ENCODE measurements around the gene TSPAN11.
"Not testable (repeated sequence)": the region's sequence is repeated elsewhere in the genome, so short reads cannot be mapped to it uniquely, and the experiment has no call there.

The TSPAN11 gene

DNA sequence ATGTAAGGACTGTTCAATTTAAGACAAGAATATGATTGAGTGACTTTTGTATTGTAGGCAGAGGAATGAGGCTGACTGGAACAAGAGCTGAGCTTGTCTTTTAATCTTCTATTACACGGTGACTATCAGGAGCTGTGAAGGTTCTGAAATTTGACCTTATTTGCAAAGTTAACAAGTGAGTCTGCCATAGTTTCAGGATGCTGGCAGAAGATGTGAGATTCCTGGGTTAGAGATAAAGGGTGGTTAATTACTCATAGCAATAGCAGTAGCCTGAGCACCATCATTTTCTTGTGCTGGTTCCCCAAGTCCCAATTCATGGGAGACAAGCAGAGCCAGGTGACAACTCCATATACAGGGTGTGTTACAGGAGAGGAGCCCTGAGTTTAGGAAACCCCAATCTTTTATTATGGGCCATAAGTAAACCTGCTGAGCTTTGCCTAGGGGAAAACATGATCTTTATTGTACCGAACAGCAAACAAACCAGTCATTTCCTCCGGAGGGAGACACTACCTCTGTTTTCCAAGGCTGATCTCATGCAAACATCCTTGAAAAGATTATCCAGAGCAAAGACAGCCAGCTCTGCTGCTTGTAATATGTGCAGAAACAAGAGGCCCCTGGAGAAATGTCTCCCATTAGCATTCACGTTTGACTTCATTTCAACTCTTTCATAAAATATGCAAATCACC, 95.4 kb downstream of the TSPAN11 start:
- no peak for DNase-seq

DNA sequence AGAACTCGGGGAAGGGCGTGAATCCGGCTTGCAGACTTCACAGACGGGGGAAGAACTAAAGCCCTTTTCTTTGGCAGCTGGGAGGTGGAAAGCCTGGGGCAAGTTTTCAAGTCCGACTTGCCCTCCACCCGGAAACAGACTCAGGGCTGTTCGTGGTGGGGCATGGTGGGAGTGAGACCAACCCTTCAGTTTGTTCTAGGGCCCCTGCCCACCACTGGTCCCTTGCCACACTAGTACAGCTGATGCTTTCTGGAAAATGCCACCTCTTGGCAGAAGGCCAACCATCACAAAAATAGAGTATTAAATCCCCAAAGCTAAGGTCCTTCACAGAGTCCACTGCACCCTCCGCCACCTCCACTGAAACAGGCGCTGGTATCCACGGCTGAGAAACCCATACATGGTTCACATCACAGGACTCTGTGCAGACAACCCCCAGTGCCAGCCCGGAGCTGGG, 96.8 kb downstream of the TSPAN11 start:
- no peak for DNase-seq

DNA sequence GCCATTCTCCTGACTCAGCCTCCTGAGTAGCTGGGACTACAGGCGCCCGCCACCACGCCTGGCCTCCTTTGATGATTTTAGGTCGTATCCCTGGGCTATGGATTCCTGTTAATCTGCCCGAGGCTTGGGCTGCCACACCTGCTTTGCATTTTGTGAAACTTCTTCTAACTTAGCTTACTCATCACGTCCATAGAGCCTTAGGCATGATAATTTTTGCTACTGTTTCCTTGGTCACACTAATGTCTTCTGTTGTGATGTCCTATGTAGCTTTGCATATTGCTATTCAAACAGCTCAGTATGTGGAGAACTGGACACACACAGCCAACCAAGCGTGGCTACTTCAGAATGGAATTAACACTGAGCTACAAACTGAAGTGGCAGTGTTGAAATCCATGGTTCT, 99.7 kb downstream of the TSPAN11 start:
- no peak for DNase-seq

DNA sequence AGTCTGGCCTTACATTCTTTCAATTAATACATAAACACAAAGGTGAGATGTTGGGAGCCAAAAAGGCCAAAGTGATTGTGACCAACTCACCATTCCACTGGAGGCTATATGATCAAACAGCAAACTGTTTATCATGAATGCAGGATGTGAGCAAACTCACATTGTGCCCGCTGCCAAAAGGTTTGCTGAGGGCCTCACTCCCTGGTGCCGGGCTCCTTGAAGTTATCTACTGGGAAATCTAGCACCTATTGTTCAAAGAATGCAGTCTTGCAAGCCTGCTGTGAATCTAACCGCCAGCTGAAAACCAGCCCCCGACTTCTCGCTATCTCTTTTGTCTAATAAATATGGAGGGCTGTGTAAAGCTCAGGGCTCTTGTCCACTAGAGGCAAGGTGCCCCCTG, 100.5 kb downstream of the TSPAN11 start:
- not testable (repeated sequence) for DNase-seq

DNA sequence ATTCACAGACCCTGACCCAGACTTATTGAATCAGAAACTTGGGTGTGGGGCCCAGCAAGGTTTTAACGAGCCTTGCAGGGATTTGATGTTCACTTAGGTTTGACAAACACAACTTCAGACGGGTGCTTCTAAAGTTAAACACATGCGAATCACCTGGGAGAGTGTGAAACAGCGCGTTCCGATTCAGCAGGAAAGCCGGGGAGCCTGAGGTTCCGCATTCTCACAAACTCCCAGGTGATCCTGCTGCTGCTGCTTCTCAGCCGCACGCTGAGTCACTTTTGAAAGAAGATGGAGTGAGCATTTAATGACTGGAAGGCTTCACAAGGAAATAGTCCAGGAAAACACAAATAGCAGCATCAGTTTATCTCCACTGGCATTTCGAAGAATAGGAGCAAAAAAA, 102.9 kb downstream of the TSPAN11 start:
- no peak for DNase-seq

DNA sequence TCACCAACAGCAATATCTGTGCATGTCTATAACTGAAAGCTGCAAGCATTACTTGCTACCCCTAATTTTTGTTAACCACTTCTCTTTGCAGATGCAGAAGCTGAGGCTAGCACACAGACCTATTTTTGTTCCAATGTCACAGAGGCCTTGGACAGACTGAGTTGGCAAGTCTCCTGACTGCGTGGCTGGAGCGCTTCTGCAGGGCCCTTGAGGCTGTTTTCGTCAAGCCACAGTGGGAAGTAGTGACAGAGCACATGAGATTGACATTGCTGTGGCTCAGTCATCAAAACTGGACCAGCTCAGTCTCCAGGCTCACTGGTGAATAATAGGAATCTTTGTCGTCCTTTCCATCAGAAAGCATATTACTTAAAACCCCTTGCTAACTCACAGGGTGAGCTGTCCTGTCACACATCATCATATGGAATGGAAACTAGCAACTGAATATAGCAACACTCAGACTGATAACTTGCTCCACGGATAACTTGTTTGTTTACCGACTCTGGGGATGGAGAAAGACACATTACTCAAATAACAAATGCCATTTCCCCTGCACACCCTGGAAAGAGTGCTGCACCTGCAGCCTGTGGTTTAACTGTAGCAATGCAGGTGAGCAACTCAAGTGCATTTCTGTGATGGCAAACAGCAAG, 103.5 kb downstream of the TSPAN11 start:
- no peak for DNase-seq

DNA sequence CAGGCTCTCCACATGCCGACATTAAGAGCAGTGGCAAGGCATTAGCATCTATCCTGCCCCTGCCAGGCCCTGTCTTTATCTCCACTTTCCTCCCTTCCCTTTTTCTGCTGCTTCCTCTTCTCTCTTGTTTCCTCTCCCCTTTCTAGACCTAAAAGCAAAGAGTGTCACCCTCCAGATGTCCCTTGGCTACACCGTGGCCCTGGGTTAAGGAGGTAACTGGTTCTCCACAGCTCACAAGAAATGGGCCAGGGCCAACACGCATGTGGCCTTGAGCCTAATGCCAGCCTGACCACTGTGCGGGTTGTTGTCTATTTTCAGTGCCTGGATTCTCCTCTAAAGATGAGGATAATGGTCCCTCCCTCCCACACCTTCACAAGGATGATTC, 105.4 kb downstream of the TSPAN11 start:
- no peak for DNase-seq

DNA sequence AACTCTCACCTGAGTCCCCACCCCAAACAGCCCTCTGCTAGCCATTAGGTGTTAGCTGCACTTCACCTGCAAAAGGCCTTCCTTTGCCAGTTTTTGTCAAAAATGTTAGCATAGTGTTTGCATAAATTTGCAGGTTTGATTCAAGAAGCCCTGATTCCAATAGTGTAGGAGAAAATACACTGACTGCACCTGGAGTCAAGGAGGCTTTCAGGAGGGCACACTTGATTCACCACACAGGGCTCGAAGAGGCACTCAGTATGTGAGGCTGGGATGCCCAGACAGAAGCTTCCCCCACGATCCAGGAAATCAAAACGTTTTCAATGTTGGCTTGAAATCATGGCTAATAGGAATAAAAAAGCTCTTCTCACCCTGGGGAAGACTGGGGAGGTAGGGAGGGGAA, 106.6 kb downstream of the TSPAN11 start:
- no peak for DNase-seq

DNA sequence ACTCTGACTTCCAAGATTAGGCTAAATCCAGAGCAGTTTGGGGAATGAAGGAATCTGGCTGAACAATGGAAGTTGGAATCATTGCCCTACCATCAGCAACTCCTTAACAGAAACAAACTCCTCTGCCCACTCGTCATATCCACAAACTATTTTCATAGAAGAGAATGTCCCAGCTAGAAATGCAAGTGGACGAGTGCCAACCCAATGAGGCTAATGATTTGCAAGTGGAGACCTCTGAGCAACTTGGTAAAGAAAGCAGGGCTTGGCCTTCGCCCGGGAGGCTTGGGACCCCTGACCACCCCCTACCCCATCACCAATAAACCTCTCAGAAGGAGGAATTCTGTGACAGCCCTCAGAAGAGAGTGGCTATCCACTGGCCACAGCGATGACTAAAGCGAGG, 107.1 kb downstream of the TSPAN11 start:
- no peak for DNase-seq

DNA sequence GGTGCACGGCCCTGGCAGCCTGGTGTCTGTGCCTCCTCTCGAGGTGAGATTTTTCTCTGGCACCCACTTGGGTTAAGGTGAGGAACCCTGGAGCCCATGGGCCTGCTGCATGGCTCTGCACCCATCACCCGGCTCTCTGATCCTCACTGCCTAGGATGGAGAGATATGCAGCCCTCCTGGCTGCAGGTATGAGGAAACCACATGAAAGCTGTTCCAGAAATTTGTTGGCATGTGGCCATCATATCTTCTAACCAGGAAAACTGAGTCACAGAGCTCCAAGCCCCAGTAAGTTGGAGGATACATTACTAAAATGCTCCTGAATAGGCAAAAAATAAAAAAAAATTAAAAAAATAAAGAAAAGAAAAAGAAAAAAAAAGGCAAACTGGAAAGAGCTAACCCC, 107.8 kb downstream of the TSPAN11 start:
- DNase-seq: no peak

DNA sequence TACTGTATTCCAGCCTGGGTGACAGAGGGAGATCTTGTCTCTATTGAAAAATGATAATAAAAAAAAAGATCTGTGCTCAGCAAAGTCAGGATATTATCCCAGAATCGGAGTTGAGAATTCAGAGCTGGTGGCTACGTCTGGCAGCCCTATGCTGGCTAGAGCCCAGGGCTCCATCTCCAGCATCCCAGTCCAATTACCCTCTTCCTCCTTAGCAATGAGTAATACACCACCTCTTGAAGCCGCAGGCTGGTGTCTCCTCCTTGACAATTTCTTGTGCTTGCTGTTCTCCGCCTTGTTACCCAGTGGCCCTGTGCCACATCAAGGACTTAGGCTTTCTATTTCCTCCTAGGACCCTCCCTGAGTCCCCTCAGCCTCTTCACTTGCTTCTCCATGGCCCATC, 108.7 kb downstream of the TSPAN11 start:
- DNase-seq: no peak

DNA sequence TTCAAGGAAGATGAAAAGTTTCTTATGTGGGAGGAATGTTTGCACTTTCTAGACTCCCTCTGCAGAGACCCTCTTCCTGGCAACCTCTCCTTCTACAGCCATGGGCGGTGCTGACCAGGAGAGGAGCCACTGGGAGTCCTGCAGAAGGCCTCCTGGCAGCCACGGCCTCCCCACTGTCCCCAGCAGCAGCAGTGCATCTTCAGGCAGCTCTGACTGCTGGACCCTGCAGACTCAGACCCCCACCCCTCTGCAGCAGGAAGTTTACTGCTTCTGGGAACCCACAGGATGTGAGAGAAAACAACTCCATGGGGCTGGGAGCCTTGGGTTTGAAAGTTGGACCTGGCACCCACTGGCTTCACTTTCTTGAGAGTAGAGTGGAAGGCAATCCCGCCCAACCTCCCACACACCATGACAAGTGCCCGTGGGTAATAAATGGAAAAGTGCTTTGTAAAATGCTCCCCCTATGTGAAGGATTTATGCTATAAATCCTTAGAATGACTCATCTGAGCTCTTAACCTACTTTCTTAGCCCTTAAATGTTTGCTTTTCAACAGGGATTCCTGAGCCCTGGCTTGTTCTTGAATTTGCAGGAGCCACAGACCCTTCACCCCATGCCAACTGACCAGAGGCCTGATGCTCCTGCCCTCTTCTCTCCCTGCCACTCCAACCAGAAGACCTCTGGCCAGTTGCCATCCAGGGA, 109.6 kb downstream of the TSPAN11 start:
- DNase-seq: no peak

DNA sequence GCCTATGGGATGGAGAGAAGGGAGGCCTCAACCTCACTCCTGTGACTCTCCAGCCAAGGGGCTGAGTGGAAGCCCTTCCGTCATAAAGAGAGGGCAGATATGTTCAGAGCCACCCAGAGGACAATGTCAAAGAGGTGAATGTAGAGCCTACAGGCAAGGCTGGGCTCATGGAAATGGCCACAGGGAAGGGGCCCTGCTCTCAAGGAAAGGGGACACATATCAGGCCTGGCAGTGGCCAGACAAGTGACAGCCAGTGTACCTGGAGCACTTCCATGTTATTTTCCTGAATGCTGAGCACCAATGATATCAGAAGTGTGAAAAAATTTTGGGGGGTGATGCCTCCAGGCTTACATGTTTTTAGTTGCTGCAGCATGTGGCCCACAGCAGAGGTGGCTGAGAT, 110.5 kb downstream of the TSPAN11 start:
- DNase-seq: no peak

DNA sequence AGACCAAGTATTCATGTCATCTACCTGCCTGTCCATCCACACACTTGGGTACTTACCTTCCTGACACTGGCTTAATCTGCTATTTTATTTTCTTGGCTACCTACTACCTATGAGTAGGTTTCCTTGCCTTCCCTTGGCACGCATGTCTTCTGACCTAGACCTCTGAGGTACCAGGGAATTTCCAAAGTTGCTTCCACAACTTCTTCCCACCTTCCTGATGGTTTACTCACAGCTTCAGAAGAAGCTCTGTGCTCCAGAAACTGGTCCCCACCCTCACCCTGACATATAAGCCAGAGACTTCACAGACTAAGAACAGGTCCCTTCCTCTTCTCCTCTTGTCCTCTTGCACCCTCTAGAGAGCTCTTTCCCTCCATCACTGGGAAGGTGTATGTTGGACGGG, 111.4 kb downstream of the TSPAN11 start:
- no peak for DNase-seq

DNA sequence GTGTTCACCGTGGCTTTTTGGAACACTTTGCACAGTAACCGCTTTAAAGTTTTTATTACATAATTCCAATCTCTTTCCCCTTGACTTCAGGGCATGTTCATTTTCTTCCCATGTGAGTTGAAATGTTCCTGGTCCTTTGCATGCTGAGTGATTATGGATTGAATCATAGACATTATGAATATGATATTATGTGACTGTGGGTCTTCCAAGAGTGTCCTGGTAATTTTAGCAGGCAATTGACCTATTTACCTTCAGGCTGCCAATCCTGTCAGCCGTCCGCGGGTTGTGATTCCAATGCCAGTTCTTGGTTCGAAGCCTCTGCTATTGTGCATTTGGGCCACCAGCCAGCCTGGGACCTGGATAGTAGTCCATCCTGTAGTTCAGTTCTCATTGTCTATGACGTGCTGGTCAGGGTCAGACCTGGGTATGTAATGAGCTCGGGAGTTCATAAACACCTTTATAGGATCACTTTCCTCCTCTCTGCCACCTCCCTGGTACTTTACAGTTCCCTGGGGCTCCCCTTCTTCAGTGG, 114.6 kb downstream of the TSPAN11 start:
- no peak for DNase-seq
